HepG2 (cell line): ENCODE data around the gene TRIM37.
"Not testable (repeated sequence)": the region's sequence is repeated elsewhere in the genome, so short reads cannot be mapped to it uniquely, and the experiment has no call there.

Experiments
- CHD2 ChIP-seq: IDR thresholded peaks from 2 replicates; pipeline ENCODE4 v1.6.1; 2011; ENCODE audit warnings: low read depth, low read length, improper control_type of control experiment
- FOSL2 ChIP-seq: sonication (generic); formaldehyde crosslinking; IDR thresholded peaks from 2 replicates; pipeline ENCODE4 v1.4.0; 2020; ENCODE audit warnings: missing genetic modification reagents
- GZF1 ChIP-seq: sonication (generic); formaldehyde crosslinking; IDR thresholded peaks from 2 replicates; pipeline ENCODE4 v1.5.1; 2020; ENCODE audit warnings: mild to moderate bottlenecking, missing genetic modification reagents
- HOXA7 ChIP-seq: sonication (generic); formaldehyde crosslinking; IDR thresholded peaks from 2 replicates; pipeline ENCODE4 v1.8.1; 2022; ENCODE audit warnings: mild to moderate bottlenecking, missing genetic modification reagents, moderate library complexity
- POLR2A ChIP-seq, 2 experiments: IDR thresholded peaks; 2 replicates each; pipeline ENCODE4 v1.6.1; 2011; ENCODE audit warnings: low read depth in 2 of 2, low read length in 2 of 2, mild to moderate bottlenecking in 1 of 2, moderate library complexity in 1 of 2; ENCODE audit not compliant: insufficient read depth in 1 of 2
- SIN3A ChIP-seq: IDR thresholded peaks from 2 replicates; pipeline ENCODE4 v1.6.1; 2011; ENCODE audit warnings: low read depth, mild to moderate bottlenecking, control low read depth, low read length, borderline replicate concordance
- ZNF207 ChIP-seq: fragments of 450-650 bp; IDR thresholded peaks from 2 replicates; pipeline ENCODE4 v1.6.1; 2016; ENCODE audit warnings: antibody characterized with exemption, borderline replicate concordance
- ZNF224 ChIP-seq: sonication (generic); formaldehyde crosslinking; IDR thresholded peaks from 2 replicates; pipeline ENCODE4 v1.5.0; 2020; ENCODE audit warnings: mild to moderate bottlenecking, missing genetic modification reagents
- ZNF282 ChIP-seq: fragments of 450-650 bp; IDR thresholded peaks from 2 replicates; pipeline ENCODE4 v1.6.1; 2018; ENCODE audit not compliant: partially characterized antibody
- ZNF607 ChIP-seq: sonication (generic); formaldehyde crosslinking; IDR thresholded peaks from 2 replicates; pipeline ENCODE4 v1.5.1; 2020; ENCODE audit warnings: missing genetic modification reagents, mild to moderate bottlenecking, borderline replicate concordance
- TF ChIP-seq, protein P1 (sequence below): sonication (generic); formaldehyde crosslinking; IDR thresholded peaks from 2 replicates; pipeline ENCODE4 v1.5.0; 2020; ENCODE audit warnings: mild to moderate bottlenecking, missing genetic modification reagents, moderate library complexity

DNA sequence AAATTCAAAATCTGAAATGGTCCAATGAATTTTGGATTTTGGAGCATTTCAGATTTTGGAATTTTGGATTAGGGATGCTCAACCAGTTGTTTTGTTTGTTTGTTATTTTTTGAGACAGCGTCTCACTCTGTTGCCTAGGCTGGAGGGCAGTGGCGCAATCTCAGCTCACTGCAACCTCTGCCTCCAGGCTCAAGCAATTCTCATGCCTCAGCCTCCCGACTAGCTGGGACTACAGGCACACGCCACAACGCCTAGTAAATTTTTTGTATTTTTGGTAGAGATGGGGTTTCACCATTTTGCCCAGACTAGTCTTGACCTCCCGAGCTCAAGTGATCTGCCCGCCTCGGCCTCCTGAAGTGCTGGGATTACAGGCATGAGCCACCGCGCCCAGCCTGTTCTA is 31.7 kb upstream of the TRIM37 start:
- not testable (repeated sequence) for TF ChIP-seq FOSL2 (CRISPR knock-in tag); ZNF207; ZNF607 (CRISPR knock-in tag); GZF1 (CRISPR knock-in tag); SIN3A; ZNF224 (CRISPR knock-in tag); HOXA7 (CRISPR knock-in tag); CHD2; ZNF282; POLR2A (IDR thresholded peaks at IDR 0.05; ENCODE audit: insufficient read depth in 1 of 2, low read depth in 2 of 2, low read length in 2 of 2)
- TF ChIP-seq, protein P1, sequence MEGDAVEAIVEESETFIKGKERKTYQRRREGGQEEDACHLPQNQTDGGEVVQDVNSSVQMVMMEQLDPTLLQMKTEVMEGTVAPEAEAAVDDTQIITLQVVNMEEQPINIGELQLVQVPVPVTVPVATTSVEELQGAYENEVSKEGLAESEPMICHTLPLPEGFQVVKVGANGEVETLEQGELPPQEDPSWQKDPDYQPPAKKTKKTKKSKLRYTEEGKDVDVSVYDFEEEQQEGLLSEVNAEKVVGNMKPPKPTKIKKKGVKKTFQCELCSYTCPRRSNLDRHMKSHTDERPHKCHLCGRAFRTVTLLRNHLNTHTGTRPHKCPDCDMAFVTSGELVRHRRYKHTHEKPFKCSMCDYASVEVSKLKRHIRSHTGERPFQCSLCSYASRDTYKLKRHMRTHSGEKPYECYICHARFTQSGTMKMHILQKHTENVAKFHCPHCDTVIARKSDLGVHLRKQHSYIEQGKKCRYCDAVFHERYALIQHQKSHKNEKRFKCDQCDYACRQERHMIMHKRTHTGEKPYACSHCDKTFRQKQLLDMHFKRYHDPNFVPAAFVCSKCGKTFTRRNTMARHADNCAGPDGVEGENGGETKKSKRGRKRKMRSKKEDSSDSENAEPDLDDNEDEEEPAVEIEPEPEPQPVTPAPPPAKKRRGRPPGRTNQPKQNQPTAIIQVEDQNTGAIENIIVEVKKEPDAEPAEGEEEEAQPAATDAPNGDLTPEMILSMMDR: not testable (repeated sequence)
